CD4-positive, alpha-beta T cell treated with Interleukin-17A for 1 hour (primary cell): ENCODE measurements around the gene PXMP4.
A peak's percentile ranks its signal among the peaks of the same experiment; 100 is the strongest.
"Not testable (repeated sequence)": the region's sequence is repeated elsewhere in the genome, so short reads cannot be mapped to it uniquely, and the experiment has no call there.

Source experiments
- DNase-seq: peaks from one replicate; pipeline ENCODE4 v3.0.0-alpha.2; 2020

Gene PXMP4

GRCh38 chr20:33701629-33702450, 18.3 kb downstream of the PXMP4 start:
- DNase-seq: no peak

GRCh38 chr20:33700696-33701441, 19.2 kb downstream of the PXMP4 start:
- not testable (repeated sequence) for DNase-seq

GRCh38 chr20:33698966-33699365, 21.1 kb downstream of the PXMP4 start:
- not testable (repeated sequence) for DNase-seq

GRCh38 chr20:33697129-33697528, 23.0 kb downstream of the PXMP4 start:
- DNase-seq: no peak

GRCh38 chr20:33696448-33696847, 23.7 kb downstream of the PXMP4 start:
- no peak for DNase-seq

- no peak for DNase-seq
These were observed 25.5 kb downstream of the PXMP4 start for GRCh38 chr20:33694639-33695012.

- no peak for DNase-seq
These were observed 26.1 kb downstream of the PXMP4 start for GRCh38 chr20:33693741-33694638.

- no peak for DNase-seq
These were observed 26.8 kb downstream of the PXMP4 start for GRCh38 chr20:33693289-33693688.

GRCh38 chr20:33689973-33690372, 30.1 kb downstream of the PXMP4 start:
- peak; percentile 51 for DNase-seq

- DNase-seq: no peak
These were observed 30.6 kb downstream of the PXMP4 start for GRCh38 chr20:33689493-33689892.

GRCh38 chr20:33688938-33689424, 31.1 kb downstream of the PXMP4 start:
- DNase-seq: no peak

GRCh38 chr20:33687993-33688937, 31.8 kb downstream of the PXMP4 start:
- DNase-seq: no peak

- no peak for DNase-seq
These were observed 32.7 kb downstream of the PXMP4 start for GRCh38 chr20:33687370-33687915.

- DNase-seq: no peak
These were observed 33.1 kb downstream of the PXMP4 start for GRCh38 chr20:33686984-33687366.

GRCh38 chr20:33686100-33686983, 33.8 kb downstream of the PXMP4 start, which contains the start of gene E2F1:
Gene E2F1, minus strand, starts transcription at chr20:33686385. Its CDS starts 121 bp downstream, at chr20:33686264.
- peak; percentile 95 for DNase-seq

- peak; percentile 37 for DNase-seq
These were observed 34.6 kb downstream of the PXMP4 start for GRCh38 chr20:33685328-33686099.

- DNase-seq: no peak
These were observed 35.4 kb downstream of the PXMP4 start for GRCh38 chr20:33684533-33685327.

GRCh38 chr20:33681728-33682353, 38.3 kb downstream of the PXMP4 start:
- no peak for DNase-seq
